NK-92 treated with Interleukin-12 subunit alpha and Interleukin-12 subunit beta, amount 100 ng/mL, for 24 hours (cell line): ENCODE results near the gene EFCAB12.
A peak's percentile ranks its signal among the peaks of the same experiment; 100 is the strongest.

Experiments used
- DNase-seq: peaks from one replicate; lab custom pipeline; 2025; lab: John Stamatoyannopoulos, UW

The EFCAB12 gene

GRCh38 chr3:129445471-129445870 is 17.0 kb upstream of the EFCAB12 start:
- no peak for DNase-seq

- no peak for DNase-seq
These were observed 14.5 kb upstream of the EFCAB12 start for GRCh38 chr3:129442947-129443346.

GRCh38 chr3:129442486-129442885 is 14.1 kb upstream of the EFCAB12 start:
- DNase-seq: no peak

- DNase-seq: no peak
These were observed 13.3 kb upstream of the EFCAB12 start for GRCh38 chr3:129441782-129442181.

GRCh38 chr3:129441215-129441614 is 12.8 kb upstream of the EFCAB12 start:
- no peak for DNase-seq

- DNase-seq: no peak
These were observed 12.3 kb upstream of the EFCAB12 start for GRCh38 chr3:129440618-129441190.

GRCh38 chr3:129439817-129440617 is 11.6 kb upstream of the EFCAB12 start, which contains the start of the genes IFT122 and MBD4:
IFT122 (plus strand) TSS chr3:129440224; CDS start chr3:129440331, 107 bp downstream.
MBD4 (minus strand) TSS chr3:129439948; CDS start chr3:129439833, 115 bp downstream.
- peak; percentile 99 for DNase-seq

- no peak for DNase-seq
These were observed 10.9 kb upstream of the EFCAB12 start for GRCh38 chr3:129439226-129439816.

- DNase-seq: no peak
These were observed 6.9 kb upstream of the EFCAB12 start for GRCh38 chr3:129435367-129435766.

GRCh38 chr3:129434140-129434539 is 5.7 kb upstream of the EFCAB12 start:
- no peak for DNase-seq

GRCh38 chr3:129433565-129433964 is 5.1 kb upstream of the EFCAB12 start:
- DNase-seq: no peak

- DNase-seq: no peak
These were observed 4.2 kb upstream of the EFCAB12 start for GRCh38 chr3:129432671-129433070.

- peak; percentile 33 for DNase-seq
These were observed 3.6 kb upstream of the EFCAB12 start for GRCh38 chr3:129432036-129432435.

GRCh38 chr3:129429602-129430001 is 1.2 kb upstream of the EFCAB12 start:
- DNase-seq: no peak

- DNase-seq: no peak
These were observed 630 bp upstream of the EFCAB12 start for GRCh38 chr3:129429080-129429451.

- no peak for DNase-seq
These were observed 445 bp downstream of the EFCAB12 start for GRCh38 chr3:129428007-129428375.

- DNase-seq: no peak
These were observed 2.8 kb downstream of the EFCAB12 start for GRCh38 chr3:129425619-129426018.

GRCh38 chr3:129425213-129425612 is 3.2 kb downstream of the EFCAB12 start:
- no peak for DNase-seq

GRCh38 chr3:129424185-129424841 is 4.1 kb downstream of the EFCAB12 start:
- DNase-seq: no peak

GRCh38 chr3:129422897-129423296 is 5.5 kb downstream of the EFCAB12 start:
- no peak for DNase-seq

GRCh38 chr3:129421988-129422745 is 6.3 kb downstream of the EFCAB12 start:
- DNase-seq: no peak
